SU-DHL-6 (cell line): Measurements from ENCODE around the gene TTC8.

Experiments used
- EZH2phosphoT487 ChIP-seq: fragments of 200-600 bp; sonication (generic), shearing (Covaris generic); conservative IDR thresholded peaks from 2 replicates; pipeline ENCODE4 v1.6.1; 2018; ENCODE audit warnings: mild to moderate bottlenecking, antibody characterized with exemption, low read length, moderate library complexity, mixed read lengths
- TF ChIP-seq, protein P1 (sequence below): fragments of 200-600 bp; sonication (generic); IDR thresholded peaks from one replicate; pipeline ENCODE4 v1.5.1; 2017; ENCODE audit warnings: antibody characterized with exemption, mild to moderate bottlenecking, low read length, moderate library complexity; ENCODE audit not compliant: insufficient read depth, poor library complexity, severe bottlenecking

DNA sequence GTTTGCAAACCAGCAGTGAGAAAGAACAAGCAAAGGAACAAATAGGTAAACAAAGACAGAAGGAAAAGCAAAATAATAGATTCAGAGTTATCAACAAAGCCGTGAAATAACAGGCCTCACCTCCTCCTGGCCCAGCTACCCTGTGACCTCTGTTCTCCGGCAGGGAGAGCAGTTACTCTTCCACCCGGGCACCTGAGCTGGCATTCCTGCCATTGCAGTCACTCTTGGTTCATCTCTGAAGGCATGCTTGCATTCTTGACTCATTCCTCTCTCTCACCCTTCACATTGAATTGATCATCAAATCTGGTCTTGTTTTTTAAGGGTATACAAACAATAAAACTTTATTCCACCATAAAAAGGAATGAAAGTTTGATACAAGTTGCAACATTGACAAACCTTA lies 95.1 kb downstream of the TTC8 start:
- TF ChIP-seq, protein P1, sequence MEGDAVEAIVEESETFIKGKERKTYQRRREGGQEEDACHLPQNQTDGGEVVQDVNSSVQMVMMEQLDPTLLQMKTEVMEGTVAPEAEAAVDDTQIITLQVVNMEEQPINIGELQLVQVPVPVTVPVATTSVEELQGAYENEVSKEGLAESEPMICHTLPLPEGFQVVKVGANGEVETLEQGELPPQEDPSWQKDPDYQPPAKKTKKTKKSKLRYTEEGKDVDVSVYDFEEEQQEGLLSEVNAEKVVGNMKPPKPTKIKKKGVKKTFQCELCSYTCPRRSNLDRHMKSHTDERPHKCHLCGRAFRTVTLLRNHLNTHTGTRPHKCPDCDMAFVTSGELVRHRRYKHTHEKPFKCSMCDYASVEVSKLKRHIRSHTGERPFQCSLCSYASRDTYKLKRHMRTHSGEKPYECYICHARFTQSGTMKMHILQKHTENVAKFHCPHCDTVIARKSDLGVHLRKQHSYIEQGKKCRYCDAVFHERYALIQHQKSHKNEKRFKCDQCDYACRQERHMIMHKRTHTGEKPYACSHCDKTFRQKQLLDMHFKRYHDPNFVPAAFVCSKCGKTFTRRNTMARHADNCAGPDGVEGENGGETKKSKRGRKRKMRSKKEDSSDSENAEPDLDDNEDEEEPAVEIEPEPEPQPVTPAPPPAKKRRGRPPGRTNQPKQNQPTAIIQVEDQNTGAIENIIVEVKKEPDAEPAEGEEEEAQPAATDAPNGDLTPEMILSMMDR = no peak
- no peak for TF ChIP-seq EZH2phosphoT487
